GM12864 (cell line): ENCODE measurements around the gene WTIP.

Experiments
- DNase-seq: peaks from one replicate; pipeline ENCODE4 v3.0.0-alpha.2; 2011; ENCODE audit warnings: low read depth
- H3K4me3 ChIP-seq: 2 replicates; pipeline ENCODE4 v1.5.1; 2011; ENCODE audit warnings: mild to moderate bottlenecking, low read depth, low read length, control low read depth
- CTCF ChIP-seq: IDR thresholded peaks from 2 replicates; pipeline ENCODE4 v1.5.1; 2011; ENCODE audit warnings: low read depth, mild to moderate bottlenecking, moderate library complexity, low read length, control low read depth, inconsistent platforms; ENCODE audit errors: missing control alignments

WTIP gene

GRCh38 chr19:34519602-34520001 lies 38.0 kb downstream of the WTIP start:
- DNase-seq = no peak
- H3K4me3 ChIP-seq = no peak overlapping the region
- TF ChIP-seq CTCF = no peak

- no peak overlapping the region for H3K4me3 ChIP-seq
- no peak for DNase-seq
- no peak for TF ChIP-seq CTCF
These were observed 41.9 kb downstream of the WTIP start for GRCh38 chr19:34523408-34523807.

- no peak for TF ChIP-seq CTCF
- DNase-seq = no peak
- H3K4me3 ChIP-seq = no peak overlapping the region
These were observed 43.4 kb downstream of the WTIP start for GRCh38 chr19:34525001-34525400.

GRCh38 chr19:34534206-34534605 lies 52.6 kb downstream of the WTIP start:
- DNase-seq = no peak
- H3K4me3 ChIP-seq = no peak overlapping the region
- no peak for TF ChIP-seq CTCF

- H3K4me3 ChIP-seq = no peak overlapping the region
- DNase-seq = no peak
- no peak for TF ChIP-seq CTCF
These were observed 57.8 kb downstream of the WTIP start for GRCh38 chr19:34539396-34539795.

- no peak overlapping the region for H3K4me3 ChIP-seq
- DNase-seq = no peak
- no peak for TF ChIP-seq CTCF
These were observed 59.4 kb downstream of the WTIP start for GRCh38 chr19:34540811-34541557.

GRCh38 chr19:34549833-34550232 lies 68.3 kb downstream of the WTIP start:
- TF ChIP-seq CTCF = no peak
- H3K4me3 ChIP-seq = no peak overlapping the region
- no peak for DNase-seq
